ENCODE data around the gene MYO18B. TPM values are rescaled to one million over a fixed set of nuclear protein-coding genes. Genes with fewer than 3 reads are reported as not detected.

Gene MYO18B
- total and polyA plus RNA-seq, 2 of the 4 experiments (the other 2 are of a cell fraction): under 0.01 TPM; not detected in 1

GRCh38 chr22:26023104-26023775, 281.3 kb downstream of the MYO18B start:
- Histone ChIP-seq H2BK120ac (ENCODE audit: low read depth, low read length) (no peak overlapping the region), H3K4me3 (ENCODE audit: insufficient read depth, low read depth, low read length) (no peak overlapping the region), H3K23ac (ENCODE audit: low read depth, low read length) (no peak overlapping the region), H3K9ac (ENCODE audit: low read depth, low read length) (no peak overlapping the region), H4K20me1 (ENCODE audit: insufficient read depth, low read length) (no peaks in the 10 kb centered on the region), H3K27ac (ENCODE audit: insufficient read depth, low read length) (no peak overlapping the region), H3K27me3 (ENCODE audit: control insufficient read depth, insufficient read depth, low read length) (no peaks in the 10 kb centered on the region), H4K5ac (ENCODE audit: low read depth, low read length) (no peak overlapping the region), H3K18ac (ENCODE audit: low read depth, low read length) (no peak overlapping the region), H2BK20ac (ENCODE audit: low read depth, low read length) (no peak overlapping the region), H3K56ac (ENCODE audit: extremely low read depth, insufficient read depth, low read length) (no peak overlapping the region), H4K91ac (ENCODE audit: insufficient read depth, low read depth, low read length) (no peak overlapping the region), H2AK9ac (replicated peaks; ENCODE audit: low read depth, low read length, poor library complexity) (no peak overlapping the region), H2BK5ac (ENCODE audit: low read depth, low read length, poor library complexity, severe bottlenecking) (no peak overlapping the region), H3K36me3 (ENCODE audit: control insufficient read depth, insufficient read depth, low read length) (no peaks in the 10 kb centered on the region), H2AK5ac (ENCODE audit: low read depth, low read length) (no peak overlapping the region), H2BK15ac (ENCODE audit: low read depth, low read length) (no peak overlapping the region), H2AFZ (replicated peaks; ENCODE audit: low read length, poor library complexity) (no peak overlapping the region), H3K4me2 (ENCODE audit: low read depth, low read length) (no peak overlapping the region), H3K4ac (ENCODE audit: low read depth, low read length) (no peak overlapping the region), H3K9me1 (ENCODE audit: insufficient read depth, low read length) (no peaks in the 10 kb centered on the region), H3K4me1 (ENCODE audit: control insufficient read depth, insufficient read depth, low read length) (no peaks in the 10 kb centered on the region), H3K79me1 (ENCODE audit: low read depth in 1 of 2, low read length in 2 of 2) (no peaks in the 10 kb centered on the region), H3K9me3 (ENCODE audit: control insufficient read depth, insufficient read depth, low read length) (peaks cover 45% of the 10 kb centered on the region), H3K14ac (replicated peaks; ENCODE audit: low read depth, low read length) (no peak overlapping the region), H4K8ac (ENCODE audit: low read depth in 2 of 2, low read length in 2 of 2) (no peak overlapping the region)
- WGBS, 2 experiments (ENCODE audit: extremely low coverage in 2 of 2, insufficient read length in 1 of 2): 44% methylated on average over 3 of the region's 9 CpGs; no CpG with 5 or more reads in 1 of the 2 experiments
- ATAC-seq (ENCODE audit: low read depth) (no peak), DNase-seq (no peak)
- BruUV-seq (replicated peaks): no TSS peak
- ChIA-PET CTCF (no interaction called here), POLR2A (ENCODE audit: unreplicated experiment) (no interaction called here)
- intact Hi-C loops (cut with micrococcal nuclease) (no loop called here), dilution Hi-C loops (cut with HindIII; ENCODE audit: low sequenced_read_pairs, unreplicated experiment) (no loop called here), in situ Hi-C loops (cut with MboI; ENCODE audit: low sequenced_read_pairs) (no loop called here)
- TF ChIP-seq RFX5 (IDR thresholded peaks at IDR 0.05; ENCODE audit: low read depth, low read length): no peak
- TF ChIP-seq NFE2L2 (IDR thresholded peaks at IDR 0.05; ENCODE audit: low read depth, low read length): no peak
- no peak for TF ChIP-seq RCOR1 (IDR thresholded peaks at IDR 0.05; ENCODE audit: insufficient replicate concordance, low read length)
- no peak for TF ChIP-seq BHLHE40 (IDR thresholded peaks at IDR 0.05; ENCODE audit: low read depth, low read length)
- no peak for TF ChIP-seq SMC3 (IDR thresholded peaks at IDR 0.05; ENCODE audit: low read depth, low read length)
- no peak for TF ChIP-seq RAD21 (IDR thresholded peaks at IDR 0.05; ENCODE audit: low read length)
- TF ChIP-seq FOS (IDR thresholded peaks at IDR 0.05; ENCODE audit: low read depth, low read length): no peak
- TF ChIP-seq USF2 (IDR thresholded peaks at IDR 0.05; ENCODE audit: low read depth, low read length): no peak
- no peak for TF ChIP-seq CHD1 (IDR thresholded peaks at IDR 0.05; ENCODE audit: low read depth, low read length)
- no peak for TF ChIP-seq CTCF (conservative IDR thresholded peaks at IDR 0.05; ENCODE audit: low read depth, low read length)
- no peak for TF ChIP-seq MXI1 (IDR thresholded peaks at IDR 0.05; ENCODE audit: borderline replicate concordance, low read depth, low read length)
- TF ChIP-seq MAFK (IDR thresholded peaks at IDR 0.05; ENCODE audit: low read depth, low read length): no peak
- TF ChIP-seq, protein P1, sequence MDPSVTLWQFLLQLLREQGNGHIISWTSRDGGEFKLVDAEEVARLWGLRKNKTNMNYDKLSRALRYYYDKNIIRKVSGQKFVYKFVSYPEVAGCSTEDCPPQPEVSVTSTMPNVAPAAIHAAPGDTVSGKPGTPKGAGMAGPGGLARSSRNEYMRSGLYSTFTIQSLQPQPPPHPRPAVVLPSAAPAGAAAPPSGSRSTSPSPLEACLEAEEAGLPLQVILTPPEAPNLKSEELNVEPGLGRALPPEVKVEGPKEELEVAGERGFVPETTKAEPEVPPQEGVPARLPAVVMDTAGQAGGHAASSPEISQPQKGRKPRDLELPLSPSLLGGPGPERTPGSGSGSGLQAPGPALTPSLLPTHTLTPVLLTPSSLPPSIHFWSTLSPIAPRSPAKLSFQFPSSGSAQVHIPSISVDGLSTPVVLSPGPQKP (IDR thresholded peaks at IDR 0.05; ENCODE audit: borderline replicate concordance, low read depth, low read length): no peak
